Kidney tubule cell (primary cell): ENCODE measurements around the gene DSC2.
"Not testable (repeated sequence)": the region's sequence is repeated elsewhere in the genome, so short reads cannot be mapped to it uniquely, and the experiment has no call there.

ENCODE experiments used
- DNase-seq: peaks from one replicate; pipeline ENCODE4 v3.0.0-alpha.2; 2018; ENCODE audit warnings: low spot score

DSC2 gene

DNA sequence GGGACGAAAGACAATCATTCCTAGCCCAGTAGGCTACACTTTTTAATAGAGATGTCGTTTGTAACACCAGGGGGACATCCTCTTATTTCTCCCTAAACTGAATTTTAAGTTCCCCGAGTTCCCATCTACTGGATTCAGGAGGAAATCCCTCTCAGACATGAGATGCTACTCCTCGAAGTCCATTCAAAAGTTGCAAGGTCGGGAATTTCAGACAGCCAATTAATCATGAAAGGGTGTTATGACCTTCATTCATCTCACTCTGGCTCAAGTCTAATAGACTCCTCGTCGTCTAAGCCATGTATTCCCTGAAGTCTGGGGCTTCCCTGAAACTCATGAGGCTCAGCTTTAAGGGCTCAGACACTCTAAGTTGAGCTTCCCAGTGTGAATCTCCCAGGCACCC is 58.5 kb downstream of the DSC2 start:
- DNase-seq = no peak

- peak; percentile 25 for DNase-seq
Observed at GRCh38 chr18:31042406-31043181, 59.6 kb downstream of the DSC2 start, which contains the start of gene DSC3. DSC3 (minus strand) TSS chr18:31042742; CDS start chr18:31042660, 82 bp downstream.

DNA sequence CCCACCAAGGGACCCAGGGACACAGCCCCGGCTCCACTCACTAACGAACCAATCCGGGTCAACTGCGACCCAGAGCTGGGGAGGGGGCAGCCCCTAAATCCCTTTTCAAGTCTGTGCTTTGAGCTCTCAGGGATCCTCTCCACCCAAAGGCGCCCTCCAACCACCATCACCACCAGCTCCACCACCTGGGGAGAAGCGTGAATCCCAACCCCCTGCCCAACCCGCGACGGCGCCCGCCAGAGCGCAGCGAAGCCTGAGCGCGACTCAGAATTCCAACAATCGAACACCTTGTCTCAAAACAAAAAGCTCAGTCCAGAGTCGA is 60.2 kb downstream of the DSC2 start:
- no peak for DNase-seq

- no peak for DNase-seq
Observed at GRCh38 chr18:31041271-31042083, 60.7 kb downstream of the DSC2 start.

- no peak for DNase-seq
Observed at GRCh38 chr18:31040686-31041270, 61.4 kb downstream of the DSC2 start.

DNA sequence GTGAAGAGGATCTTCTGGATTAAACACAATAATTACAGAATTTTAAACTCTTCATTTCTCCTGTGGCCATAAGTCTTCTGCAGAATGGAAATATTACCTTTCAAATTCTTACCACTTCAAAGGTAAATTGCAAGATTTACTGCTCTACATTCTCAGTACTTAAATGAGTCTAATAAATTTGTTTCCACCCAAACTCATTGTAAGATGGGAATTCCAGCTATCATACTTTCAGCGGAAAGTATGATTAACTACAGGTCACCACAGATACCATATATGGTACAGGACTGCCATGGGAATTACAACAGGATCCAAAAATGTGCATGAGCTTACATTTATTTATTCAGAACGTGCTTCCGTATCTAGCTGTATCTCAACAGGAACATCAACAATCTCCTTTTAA is 62.8 kb downstream of the DSC2 start:
- no peak for DNase-seq

GRCh38 chr18:31037686-31038085 is 64.5 kb downstream of the DSC2 start:
- DNase-seq = not testable (repeated sequence)

GRCh38 chr18:31034541-31034940 is 67.7 kb downstream of the DSC2 start:
- no peak for DNase-seq

DNA sequence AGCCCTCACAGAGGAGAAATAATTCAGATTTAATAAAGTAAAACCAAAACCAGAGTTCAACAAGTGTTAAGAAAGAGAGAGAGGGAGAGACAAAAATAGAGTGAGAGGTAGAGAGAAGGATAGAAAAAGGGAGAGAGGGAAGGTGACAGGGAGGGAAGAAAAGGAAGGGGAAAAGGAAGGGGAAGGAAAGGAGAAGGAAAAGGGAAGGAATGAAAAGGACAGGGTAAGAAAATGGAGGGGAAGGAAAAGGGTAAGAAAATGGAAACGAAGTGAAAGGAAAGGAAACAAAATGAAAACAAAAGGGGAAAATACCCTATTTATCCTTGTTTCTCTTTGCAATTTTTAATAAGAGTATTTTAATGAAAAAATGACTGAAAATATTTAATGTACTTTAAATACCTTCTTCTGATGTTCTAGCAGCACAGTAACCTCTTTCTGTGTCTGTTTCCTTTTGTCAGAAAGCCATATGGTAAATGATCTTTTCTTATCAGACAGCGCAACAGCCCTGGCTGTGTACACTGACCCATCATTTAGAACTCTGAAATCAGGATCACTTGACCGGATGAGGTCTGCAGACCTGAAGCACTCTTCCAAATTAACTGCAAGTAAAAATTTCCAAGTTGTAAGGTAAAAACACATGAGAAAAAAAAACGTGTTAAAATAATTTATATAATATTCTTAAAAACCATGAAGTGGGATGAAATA is 71.5 kb downstream of the DSC2 start:
- DNase-seq = no peak

- no peak for DNase-seq
Observed at GRCh38 chr18:31015715-31016434, 86.3 kb downstream of the DSC2 start.

- peak; percentile 98 for DNase-seq
Observed at GRCh38 chr18:31011455-31011854, 90.8 kb downstream of the DSC2 start.

DNA sequence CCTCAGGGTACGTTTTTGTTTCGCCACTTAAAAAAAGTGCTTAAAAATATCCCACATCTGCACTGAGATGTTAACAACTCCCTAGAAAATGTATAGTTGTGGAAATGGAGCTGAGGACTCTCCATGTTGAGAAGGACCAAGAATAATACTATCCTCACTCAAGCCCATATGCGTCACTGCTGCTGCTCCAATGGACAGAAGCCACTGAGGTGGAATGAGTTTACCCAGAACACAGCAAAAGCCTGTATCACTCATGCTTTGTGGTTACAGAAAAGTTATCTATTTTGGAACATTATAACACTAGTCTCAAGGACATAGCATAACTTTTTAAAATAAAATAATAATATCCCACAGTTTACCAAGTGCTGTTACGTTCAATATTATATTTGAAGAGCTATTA is 91.6 kb downstream of the DSC2 start:
- DNase-seq = peak; percentile 51
